ENCODE data around the gene CAMTA1.

DNA sequence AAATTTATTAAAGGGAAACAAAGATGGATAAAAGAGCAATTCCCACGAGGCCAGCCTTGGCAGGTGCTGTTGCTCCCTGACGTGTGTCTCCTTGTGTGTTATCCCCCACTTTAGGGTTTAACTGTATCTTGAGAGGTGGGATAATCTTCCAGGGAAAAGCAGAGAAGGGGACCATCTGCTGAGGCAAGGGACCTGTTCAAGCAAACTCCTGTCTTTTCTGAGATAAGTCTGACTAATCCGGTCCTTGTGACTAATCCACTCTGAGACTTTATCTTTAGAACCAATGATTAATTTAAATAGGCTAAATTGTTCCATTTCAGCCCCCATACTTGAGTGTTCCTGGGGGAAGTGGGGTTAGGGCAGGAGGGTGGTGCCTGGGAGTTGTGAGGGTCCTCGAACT is 163.6 kb downstream of the CAMTA1 start:
- TF ChIP-seq JUND (IDR thresholded peaks at IDR 0.05): no peak
- TF ChIP-seq EZH2 (IDR thresholded peaks at IDR 0.05): no peak
- TF ChIP-seq POLR2A (IDR thresholded peaks at IDR 0.05; ENCODE audit: borderline replicate concordance, extremely low read depth, insufficient read depth, insufficient read length): no peak
- TF ChIP-seq, protein P1, sequence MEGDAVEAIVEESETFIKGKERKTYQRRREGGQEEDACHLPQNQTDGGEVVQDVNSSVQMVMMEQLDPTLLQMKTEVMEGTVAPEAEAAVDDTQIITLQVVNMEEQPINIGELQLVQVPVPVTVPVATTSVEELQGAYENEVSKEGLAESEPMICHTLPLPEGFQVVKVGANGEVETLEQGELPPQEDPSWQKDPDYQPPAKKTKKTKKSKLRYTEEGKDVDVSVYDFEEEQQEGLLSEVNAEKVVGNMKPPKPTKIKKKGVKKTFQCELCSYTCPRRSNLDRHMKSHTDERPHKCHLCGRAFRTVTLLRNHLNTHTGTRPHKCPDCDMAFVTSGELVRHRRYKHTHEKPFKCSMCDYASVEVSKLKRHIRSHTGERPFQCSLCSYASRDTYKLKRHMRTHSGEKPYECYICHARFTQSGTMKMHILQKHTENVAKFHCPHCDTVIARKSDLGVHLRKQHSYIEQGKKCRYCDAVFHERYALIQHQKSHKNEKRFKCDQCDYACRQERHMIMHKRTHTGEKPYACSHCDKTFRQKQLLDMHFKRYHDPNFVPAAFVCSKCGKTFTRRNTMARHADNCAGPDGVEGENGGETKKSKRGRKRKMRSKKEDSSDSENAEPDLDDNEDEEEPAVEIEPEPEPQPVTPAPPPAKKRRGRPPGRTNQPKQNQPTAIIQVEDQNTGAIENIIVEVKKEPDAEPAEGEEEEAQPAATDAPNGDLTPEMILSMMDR (IDR thresholded peaks at IDR 0.05 in 2 of 3, conservative IDR thresholded peaks at IDR 0.05 in 1 of 3; ENCODE audit: borderline replicate concordance in 1 of 3, insufficient read depth in 1 of 3, low read depth in 2 of 3, low read length in 2 of 3): no peak
- TF ChIP-seq, protein P2, sequence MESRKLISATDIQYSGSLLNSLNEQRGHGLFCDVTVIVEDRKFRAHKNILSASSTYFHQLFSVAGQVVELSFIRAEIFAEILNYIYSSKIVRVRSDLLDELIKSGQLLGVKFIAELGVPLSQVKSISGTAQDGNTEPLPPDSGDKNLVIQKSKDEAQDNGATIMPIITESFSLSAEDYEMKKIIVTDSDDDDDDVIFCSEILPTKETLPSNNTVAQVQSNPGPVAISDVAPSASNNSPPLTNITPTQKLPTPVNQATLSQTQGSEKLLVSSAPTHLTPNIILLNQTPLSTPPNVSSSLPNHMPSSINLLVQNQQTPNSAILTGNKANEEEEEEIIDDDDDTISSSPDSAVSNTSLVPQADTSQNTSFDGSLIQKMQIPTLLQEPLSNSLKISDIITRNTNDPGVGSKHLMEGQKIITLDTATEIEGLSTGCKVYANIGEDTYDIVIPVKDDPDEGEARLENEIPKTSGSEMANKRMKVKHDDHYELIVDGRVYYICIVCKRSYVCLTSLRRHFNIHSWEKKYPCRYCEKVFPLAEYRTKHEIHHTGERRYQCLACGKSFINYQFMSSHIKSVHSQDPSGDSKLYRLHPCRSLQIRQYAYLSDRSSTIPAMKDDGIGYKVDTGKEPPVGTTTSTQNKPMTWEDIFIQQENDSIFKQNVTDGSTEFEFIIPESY (IDR thresholded peaks at IDR 0.05; ENCODE audit: extremely low read depth, insufficient replicate concordance, low read length): no peak
- no peak for TF ChIP-seq POLR2AphosphoS5 (IDR thresholded peaks at IDR 0.05; ENCODE audit: low read depth, low read length)
- no peak for TF ChIP-seq RAD21 (IDR thresholded peaks at IDR 0.05; ENCODE audit: low read depth)
- TF ChIP-seq EZH2phosphoT487 (IDR thresholded peaks at IDR 0.05; ENCODE audit: borderline replicate concordance): no peak
- no peak for TF ChIP-seq CBX3 (IDR thresholded peaks at IDR 0.05; ENCODE audit: low read depth)
- TF ChIP-seq, protein P3, sequence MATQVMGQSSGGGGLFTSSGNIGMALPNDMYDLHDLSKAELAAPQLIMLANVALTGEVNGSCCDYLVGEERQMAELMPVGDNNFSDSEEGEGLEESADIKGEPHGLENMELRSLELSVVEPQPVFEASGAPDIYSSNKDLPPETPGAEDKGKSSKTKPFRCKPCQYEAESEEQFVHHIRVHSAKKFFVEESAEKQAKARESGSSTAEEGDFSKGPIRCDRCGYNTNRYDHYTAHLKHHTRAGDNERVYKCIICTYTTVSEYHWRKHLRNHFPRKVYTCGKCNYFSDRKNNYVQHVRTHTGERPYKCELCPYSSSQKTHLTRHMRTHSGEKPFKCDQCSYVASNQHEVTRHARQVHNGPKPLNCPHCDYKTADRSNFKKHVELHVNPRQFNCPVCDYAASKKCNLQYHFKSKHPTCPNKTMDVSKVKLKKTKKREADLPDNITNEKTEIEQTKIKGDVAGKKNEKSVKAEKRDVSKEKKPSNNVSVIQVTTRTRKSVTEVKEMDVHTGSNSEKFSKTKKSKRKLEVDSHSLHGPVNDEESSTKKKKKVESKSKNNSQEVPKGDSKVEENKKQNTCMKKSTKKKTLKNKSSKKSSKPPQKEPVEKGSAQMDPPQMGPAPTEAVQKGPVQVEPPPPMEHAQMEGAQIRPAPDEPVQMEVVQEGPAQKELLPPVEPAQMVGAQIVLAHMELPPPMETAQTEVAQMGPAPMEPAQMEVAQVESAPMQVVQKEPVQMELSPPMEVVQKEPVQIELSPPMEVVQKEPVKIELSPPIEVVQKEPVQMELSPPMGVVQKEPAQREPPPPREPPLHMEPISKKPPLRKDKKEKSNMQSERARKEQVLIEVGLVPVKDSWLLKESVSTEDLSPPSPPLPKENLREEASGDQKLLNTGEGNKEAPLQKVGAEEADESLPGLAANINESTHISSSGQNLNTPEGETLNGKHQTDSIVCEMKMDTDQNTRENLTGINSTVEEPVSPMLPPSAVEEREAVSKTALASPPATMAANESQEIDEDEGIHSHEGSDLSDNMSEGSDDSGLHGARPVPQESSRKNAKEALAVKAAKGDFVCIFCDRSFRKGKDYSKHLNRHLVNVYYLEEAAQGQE (IDR thresholded peaks at IDR 0.05; ENCODE audit: low read depth): no peak

All from HCT116 (cell line).